GM21526 (cell line): ENCODE measurements around the gene C15orf61.

ENCODE experiments used
- ATAC-seq: cut with Tn5 transposase; IDR thresholded peaks from one replicate; pipeline ENCODE4 v1.9.1; 2021; ENCODE audit warnings: moderate library complexity; ENCODE audit not compliant: unreplicated experiment, low FRiP score

Gene C15orf61

DNA sequence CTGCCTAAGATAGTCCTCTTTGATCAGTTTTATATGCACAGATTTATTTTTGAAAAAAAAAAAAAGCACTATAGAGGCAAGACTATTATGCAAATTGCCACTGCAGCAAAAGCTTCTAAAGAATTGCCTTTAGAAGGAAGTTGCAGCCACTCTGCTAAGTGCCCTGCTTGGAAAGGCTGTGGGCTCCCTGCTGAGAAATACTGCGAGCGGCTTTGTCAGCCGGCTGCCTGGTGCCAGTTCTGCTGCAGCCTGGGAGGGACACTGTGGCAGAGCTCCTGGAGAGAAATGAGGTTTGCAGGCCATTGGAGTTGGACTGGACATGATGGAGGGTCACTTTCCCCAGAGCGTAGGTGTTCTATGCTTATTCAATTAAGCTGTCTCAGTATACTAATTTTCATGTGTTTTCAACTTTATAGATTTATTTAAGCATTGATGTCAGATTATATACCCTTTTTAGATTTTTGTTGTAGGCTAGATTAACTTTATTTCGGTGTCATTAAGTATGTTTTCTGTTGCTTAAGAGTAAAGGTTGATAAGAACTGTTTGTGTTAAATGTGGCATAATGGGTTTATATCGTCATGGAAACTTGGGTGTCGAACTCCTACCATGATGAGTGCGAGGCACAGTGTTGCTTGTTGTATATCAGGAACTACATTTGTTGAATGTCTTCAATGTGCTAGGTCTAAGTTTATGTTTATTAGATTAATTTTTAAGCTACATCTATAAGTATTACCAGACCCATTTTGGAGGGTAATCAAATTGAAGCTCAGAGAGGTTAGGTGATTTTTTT, 28.1 kb downstream of the C15orf61 start:
- ATAC-seq = no peak

- ATAC-seq = no peak
Observed at GRCh38 chr15:67549736-67550135, 28.8 kb downstream of the C15orf61 start.

DNA sequence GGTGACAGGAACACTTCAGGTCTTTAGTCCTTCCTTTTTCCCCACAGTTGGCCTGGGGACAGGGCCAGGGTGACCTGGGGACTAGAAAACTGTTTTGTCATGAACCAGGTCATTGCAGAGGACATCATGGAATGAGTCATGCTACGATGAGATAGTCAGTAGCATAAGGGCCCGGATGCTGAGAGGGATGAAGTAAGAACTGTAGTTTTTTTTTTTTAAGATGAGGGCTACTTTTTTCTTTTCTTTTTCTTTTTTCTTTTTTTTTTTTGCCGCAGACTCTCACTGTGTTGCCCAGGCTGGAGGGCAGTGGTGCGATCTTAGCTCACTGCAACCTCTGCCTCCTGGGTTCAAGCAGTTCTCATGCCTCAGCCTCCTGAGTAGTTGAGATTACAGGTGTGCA, 29.6 kb downstream of the C15orf61 start:
- ATAC-seq = no peak

GRCh38 chr15:67551207-67551743, 30.3 kb downstream of the C15orf61 start:
- ATAC-seq = no peak

- no peak for ATAC-seq
Observed at GRCh38 chr15:67554580-67554979, 33.6 kb downstream of the C15orf61 start.

- no peak for ATAC-seq
Observed at GRCh38 chr15:67556976-67557570, 36.1 kb downstream of the C15orf61 start.

DNA sequence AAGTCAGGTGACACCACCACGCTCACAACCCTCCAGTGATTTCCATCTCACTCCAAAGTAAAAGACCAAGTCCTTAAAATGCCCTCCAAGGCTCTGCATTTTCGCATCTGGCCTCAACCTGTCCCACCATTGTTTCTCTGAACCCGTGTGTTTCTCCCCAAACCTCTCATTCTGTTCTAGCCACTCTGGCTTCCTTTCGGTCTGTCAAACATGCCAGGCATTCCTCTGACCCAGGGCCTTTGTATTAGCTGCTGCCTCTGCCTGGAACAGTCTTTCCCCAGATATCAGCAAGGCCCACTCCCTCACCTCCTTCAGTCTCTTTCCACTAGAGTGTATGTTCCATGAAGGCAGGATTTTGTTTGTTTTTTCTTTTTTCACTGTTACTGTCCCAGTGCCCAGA, 37.6 kb downstream of the C15orf61 start:
- ATAC-seq = no peak

DNA sequence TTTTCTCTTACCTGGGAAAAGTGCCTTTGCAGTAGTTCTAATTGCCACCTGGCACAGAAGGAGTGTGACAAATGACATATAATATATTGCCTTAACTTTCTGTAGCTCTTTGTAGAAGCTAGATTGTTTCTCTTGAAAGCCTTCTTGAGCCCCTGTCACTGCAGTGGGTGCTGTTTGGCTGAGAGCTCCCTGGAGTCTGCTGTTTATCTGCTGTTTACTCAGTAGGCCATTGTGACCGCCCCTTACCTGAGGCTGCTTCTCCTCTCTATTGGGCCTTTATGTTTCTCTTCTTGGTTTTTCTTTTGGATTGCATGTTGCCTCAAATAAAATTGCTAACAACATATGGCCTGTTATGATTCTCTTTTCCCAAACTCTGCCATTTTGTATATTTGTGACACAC, 38.2 kb downstream of the C15orf61 start:
- ATAC-seq = no peak

GRCh38 chr15:67559576-67559975, 38.6 kb downstream of the C15orf61 start:
- ATAC-seq = no peak

DNA sequence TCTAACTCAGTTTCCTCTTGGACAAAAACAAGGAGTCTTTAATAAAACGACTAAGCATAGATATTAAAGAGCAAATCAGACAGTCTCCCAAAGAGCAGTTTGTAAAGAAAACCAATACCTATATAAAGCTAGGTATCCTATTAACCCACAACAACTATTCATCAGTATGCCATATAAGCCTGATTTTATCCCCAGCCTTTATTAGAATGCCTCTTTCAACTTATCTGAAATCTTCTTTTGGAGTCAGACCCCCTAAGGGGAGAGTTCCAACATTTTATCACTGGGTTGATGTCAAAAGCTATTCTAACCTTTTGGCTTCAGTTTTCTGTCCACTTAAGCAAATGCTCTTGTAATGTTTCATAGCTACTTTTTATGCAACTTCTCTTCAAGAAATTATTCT, 39.4 kb downstream of the C15orf61 start:
- ATAC-seq = no peak

DNA sequence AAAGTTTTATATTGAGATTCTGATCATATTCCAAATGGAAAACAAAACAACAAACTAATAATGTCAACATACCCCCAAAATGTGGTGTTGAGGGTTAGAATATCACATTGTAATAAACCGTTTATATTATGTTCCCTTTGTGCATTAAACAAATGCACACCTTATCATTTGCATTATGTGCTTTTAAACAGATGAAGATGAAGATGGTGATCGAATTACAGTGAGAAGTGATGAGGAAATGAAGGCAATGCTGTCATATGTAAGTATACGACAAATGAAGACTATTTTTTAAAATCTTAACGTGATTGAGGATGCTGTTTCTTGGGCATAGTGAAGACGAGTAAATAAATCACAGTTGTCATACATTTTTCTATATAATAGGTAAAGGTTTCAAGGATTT, 42.2 kb downstream of the C15orf61 start:
- ATAC-seq = no peak

- peak; percentile 77 for ATAC-seq
Observed at GRCh38 chr15:67564021-67564967, 43.4 kb downstream of the C15orf61 start.

DNA sequence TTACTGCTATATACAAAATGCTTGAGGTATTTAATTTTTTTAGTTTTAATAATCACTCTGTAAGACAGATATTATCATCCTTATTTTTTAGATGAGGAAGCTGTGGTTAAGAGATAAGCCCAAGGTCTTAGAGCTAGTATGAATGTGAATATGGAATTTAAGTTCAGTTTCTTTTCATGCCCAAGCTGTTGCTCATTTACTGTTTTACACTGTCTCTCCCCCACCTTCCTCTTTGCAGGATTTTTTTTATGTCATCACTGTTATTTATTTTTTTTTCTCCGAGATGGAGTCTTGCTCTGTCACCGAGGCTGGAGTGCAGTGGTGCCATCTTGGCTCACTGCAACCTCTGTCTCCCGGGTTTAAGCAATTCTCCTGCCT, 44.0 kb downstream of the C15orf61 start:
- peak; percentile 31 for ATAC-seq

- no peak for ATAC-seq
Observed at GRCh38 chr15:67569668-67570067, 48.7 kb downstream of the C15orf61 start.

DNA sequence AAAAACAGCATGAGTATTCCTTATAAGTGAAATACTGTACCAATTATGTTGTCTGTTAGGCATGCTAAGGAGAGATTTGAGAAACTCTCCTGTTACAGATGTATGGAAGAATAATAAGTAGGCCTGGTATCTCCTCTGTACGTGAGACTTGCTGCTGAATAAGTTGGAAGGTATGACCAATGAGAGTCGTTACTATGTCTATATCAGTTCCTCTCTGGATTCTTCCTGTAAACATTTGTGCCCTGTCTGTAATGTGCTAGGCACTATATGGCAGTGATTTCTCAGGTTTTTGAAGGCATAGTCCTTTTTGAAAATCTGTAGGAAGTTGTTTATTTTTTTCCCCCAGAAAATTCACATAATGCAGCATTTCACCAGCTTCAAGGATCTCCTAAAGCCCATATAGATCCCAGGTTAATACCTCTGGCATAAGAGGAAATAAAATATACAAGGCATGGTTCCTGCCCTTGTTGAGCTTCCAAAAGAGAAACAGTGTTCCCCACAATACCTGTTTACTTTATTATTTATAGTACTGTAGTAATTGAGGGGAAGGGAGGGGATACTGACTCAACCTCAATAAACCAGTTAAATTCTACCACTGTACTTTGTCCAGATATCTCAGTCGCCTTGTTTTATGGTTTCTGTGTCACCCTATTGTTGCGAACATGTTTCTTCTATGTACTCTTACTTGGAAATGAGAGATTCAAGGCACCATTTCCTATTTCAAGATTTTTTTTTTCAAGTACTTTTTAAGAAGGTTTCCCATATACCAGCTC, 50.1 kb downstream of the C15orf61 start:
- no peak for ATAC-seq

DNA sequence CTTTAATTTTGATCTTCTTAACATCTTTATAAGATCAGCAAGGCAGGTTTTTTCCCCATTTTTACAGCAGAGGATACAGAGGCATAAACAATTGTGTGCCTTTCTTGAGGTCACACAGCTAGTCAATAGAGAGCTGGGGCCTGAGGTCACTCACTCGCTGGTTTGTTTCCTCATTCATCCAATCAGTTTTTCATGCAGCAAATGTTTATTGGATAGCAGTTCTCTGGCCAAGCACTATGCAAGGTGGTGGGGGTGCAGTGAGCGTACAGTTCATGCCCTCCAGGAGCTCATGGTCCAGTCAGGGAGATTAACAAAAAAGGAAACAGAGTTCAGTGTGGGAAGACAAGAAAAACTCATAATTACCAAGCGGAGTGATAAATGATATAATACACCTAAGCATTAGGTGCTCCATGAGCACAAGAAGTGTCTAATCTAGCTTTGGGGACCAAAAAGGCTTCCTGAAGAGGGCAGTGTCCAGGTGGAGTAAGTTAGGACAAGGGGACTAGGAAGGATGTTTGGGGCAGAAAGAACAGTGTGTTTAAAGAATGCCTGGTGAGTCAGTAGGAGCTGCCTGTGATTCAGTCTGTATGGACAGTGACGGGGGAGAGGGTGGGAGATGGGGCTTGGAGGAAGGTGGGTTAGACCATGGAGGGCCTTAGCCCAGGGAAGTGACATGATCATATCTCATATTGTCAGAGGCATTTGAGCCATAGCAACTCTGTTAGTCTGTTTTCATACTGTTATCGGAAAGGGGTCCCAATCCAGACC, 50.9 kb downstream of the C15orf61 start:
- ATAC-seq = no peak

- ATAC-seq = no peak
Observed at GRCh38 chr15:67573194-67573593, 52.3 kb downstream of the C15orf61 start.

GRCh38 chr15:67575039-67575502, 54.1 kb downstream of the C15orf61 start:
- no peak for ATAC-seq

- ATAC-seq = no peak
Observed at GRCh38 chr15:67578020-67578600, 57.2 kb downstream of the C15orf61 start.
